ENCODE measurements around the gene SLC4A2. TPM values are rescaled to one million over a fixed set of nuclear protein-coding genes. Genes with fewer than 3 reads are reported as not detected.
"Not testable (repeated sequence)": the region's sequence is repeated elsewhere in the genome, so short reads cannot be mapped to it uniquely, and the experiment has no call there.

Gene SLC4A2
- 55.9 TPM for polyA plus RNA-seq (ENCODE audit: insufficient read length)

- peak; percentile 52 for DNase-seq (ENCODE audit: low read depth)
Observed at GRCh38 chr7:151059367-151060112, at the start of gene SLC4A2. Gene SLC4A2 (plus strand): TSS chr7:151059589. CDS start chr7:151061988, 2,399 bp downstream.

DNA sequence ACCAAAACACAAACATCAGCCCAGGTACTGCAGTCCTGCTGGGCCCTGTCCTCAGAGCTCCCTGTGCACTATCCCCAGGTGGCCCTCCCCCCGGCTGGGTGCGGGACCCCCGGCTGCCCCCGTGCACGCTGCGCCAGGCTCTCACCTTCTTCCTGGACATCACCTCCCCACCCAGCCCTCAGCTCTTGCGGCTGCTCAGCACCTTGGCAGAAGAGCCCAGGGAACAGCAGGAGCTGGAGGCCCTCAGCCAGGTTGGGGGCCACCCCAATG, 49.4 kb upstream of the SLC4A2 start:
- DNase-seq (ENCODE audit: low read depth), result no peak

GRCh38 chr7:151010307-151011096, 48.9 kb upstream of the SLC4A2 start:
- no peak for DNase-seq (ENCODE audit: low read depth)

DNA sequence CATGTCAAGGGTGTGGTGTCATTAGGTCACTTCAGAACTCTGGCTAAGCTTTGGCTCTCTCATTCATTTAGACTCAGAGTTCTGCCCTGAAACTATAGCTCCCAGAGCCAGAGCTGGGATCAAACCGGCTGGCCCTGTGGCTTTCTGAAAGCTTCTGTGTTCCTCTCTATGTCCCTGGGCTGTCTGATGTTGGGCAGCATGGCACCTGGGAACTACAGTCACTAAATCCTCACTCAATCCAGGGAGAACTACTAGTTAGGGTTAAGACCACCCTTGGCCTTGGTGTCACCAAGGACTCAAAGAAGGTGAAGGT, 48.3 kb upstream of the SLC4A2 start:
- DNase-seq (ENCODE audit: low read depth), result no peak

- not testable (repeated sequence) for DNase-seq (ENCODE audit: low read depth)
Observed at GRCh38 chr7:151011616-151012015, 47.8 kb upstream of the SLC4A2 start.

DNA sequence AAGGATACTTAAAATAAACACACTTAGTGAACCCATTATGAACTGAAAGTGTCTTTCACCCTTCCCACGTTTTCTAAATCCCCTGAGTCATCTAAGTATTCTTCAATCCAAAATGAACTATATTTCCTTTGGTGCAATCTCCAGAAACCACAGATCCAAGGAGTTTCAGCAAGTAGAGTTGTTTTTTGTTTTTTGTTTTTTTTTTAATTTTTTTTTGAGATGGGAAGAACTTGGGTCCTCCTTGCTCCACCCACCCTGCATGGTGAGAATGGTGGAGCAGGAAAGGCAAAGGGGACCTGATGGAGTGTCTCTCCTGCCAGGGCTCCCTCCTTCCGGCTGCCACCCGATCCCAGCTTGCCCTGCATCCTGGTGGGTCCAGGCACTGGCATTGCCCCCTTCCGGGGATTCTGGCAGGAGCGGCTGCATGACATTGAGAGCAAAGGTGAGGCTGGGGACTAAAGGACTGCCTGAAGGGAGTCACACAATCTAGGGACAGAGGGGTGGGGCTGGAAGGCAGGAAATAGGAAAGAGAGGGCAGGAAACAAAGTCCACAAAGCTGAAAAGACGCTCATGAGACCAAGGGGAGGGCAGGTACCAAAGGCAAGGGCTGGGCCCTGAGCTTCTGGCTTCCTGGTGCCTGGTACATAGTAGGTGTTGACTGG, 47.2 kb upstream of the SLC4A2 start:
- DNase-seq (ENCODE audit: low read depth), result no peak

- DNase-seq (ENCODE audit: low read depth), result no peak
Observed at GRCh38 chr7:151012911-151013347, 46.5 kb upstream of the SLC4A2 start.

DNA sequence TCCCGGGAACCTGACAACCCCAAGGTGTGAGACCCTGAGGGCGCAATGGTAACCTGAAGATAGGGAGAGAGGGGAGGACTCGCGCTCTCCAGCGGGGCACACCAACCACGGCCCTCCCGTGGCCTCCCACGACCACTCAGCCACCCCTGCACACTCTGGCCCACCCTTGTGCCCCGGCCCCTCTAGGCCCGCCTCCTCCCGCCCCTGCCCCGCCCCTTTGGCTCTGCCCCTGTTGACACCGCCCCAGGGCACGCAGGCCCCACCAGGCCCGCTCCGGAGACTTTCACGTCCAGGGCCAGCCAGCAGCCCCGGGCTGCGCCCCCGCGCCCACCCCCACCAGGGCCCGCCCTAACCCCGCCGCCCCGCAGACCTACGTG, 46.0 kb upstream of the SLC4A2 start:
- DNase-seq (ENCODE audit: low read depth), result no peak

GRCh38 chr7:151013733-151014497, 45.5 kb upstream of the SLC4A2 start:
- DNase-seq (ENCODE audit: low read depth), result peak; percentile 54

DNA sequence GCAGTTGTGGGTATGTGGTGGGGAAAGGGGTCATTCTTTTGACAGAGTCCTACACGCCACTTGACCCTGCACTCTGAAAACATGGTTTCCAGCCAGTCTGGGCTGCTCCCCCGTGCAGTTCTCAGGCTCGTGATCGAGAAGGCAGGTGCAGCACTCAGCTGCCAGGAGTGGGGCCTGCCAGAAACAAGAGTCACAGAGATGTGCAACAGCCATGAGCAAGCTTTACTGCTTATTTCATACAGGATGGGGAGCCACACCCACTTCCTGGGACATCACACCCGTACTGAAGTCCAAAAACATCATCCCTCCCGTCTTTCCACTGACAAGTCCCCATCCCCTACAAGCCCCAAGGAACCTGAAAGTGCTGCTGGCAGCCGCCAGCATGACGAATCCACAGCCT, 44.4 kb upstream of the SLC4A2 start:
- no peak for DNase-seq (ENCODE audit: low read depth)

GRCh38 chr7:151015967-151016366, 43.4 kb upstream of the SLC4A2 start:
- no peak for DNase-seq (ENCODE audit: low read depth)

DNA sequence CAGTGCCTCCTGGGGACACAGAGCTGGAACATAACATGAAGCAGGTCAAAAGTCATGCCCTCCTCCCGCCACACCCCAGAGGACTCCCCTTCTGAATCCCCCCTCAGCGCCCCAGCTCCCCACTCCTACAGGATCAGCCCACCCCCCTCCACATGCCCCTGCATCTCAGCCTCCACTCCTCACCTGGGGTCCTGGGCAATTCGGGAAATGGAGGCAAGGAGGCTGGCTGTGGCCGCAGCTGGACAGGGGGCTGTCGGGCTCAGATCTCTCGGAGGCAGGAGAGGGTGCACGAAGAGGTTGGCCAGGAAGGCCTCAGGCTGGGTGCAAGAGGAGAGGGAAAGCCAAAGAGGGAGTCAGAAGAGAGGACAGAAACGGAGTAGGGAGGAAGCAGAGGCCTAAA, 42.9 kb upstream of the SLC4A2 start:
- DNase-seq (ENCODE audit: low read depth), result no peak

DNA sequence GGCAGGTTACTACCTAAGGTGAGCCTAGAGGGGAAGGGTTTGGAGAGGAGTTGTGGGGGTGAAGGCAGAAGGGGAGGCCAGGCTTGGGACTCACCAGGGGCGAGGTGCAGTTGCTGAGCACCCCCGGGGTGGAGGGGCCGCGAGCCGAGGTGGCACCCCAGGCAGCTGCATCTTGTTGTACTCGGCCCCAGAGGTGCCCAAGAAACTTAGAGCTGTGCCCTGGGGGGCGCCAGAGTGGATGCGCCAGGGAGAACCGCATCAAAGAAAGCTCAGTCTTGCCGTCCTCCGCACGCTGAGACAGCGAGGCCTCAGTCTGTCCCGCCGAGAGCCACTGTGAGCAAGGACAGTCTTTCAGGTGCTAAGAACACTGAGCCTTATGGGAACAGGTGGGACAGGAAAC, 42.4 kb upstream of the SLC4A2 start:
- no peak for DNase-seq (ENCODE audit: low read depth)

GRCh38 chr7:151017370-151017952, 41.9 kb upstream of the SLC4A2 start:
- no peak for DNase-seq (ENCODE audit: low read depth)

DNA sequence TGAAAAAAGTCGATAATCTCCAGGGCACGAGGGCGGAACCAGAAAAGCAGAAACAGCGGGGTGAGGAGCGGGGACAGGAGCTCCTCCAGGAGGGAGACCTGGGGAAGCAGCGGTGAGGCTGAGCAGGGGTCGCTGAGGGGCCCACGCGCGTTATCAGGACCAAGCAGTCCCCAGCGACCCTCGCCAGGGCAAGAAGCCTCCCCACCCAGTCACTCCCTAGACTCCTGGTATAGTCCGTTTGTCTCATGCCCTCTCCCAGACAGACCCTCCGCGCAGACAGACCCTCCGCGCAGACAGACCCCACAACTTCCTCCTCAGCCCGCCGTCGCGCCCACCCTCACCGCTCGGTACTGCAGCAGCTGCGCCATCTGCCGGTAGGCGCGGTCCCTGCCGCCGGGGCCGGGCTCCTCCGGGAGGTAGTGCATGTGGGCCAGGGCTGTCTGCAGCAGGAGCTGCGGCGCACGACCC, 41.4 kb upstream of the SLC4A2 start:
- no peak for DNase-seq (ENCODE audit: low read depth)

DNA sequence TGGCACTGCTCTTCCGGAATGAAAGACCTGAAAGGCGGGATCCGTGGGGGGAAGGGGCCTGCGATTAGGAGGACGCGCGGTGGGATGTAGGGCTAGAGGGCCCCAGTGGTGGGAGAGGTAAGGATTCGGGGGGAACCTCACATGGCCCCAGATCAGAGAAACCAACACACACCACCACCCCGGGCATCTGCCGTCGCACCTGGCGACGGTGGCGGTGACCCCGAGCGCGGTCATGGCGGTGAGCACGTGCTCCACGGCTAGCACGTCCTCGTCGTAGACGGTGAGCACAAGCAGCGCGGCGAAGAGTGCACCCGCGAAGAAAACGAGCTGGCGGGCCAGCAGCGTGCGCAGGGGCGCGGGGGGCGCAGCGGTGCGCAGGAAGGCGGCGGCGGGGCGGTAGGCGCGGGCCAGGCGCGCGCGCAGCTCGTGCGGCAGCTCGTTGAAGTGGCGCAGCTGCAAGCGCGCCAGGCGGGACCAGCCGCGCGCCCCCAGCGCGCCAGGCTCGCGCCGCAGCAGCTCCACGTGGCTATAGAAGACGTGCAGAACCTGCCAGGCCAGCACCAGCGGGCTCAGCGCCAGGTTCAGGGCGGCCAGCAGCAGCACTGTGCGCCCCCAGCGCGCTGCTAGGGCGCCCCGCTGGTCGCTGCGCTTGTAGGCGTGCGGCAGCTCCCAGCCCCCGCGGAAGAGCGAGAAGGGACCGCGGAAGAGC, 40.8 kb upstream of the SLC4A2 start:
- no peak for DNase-seq (ENCODE audit: low read depth)

DNA sequence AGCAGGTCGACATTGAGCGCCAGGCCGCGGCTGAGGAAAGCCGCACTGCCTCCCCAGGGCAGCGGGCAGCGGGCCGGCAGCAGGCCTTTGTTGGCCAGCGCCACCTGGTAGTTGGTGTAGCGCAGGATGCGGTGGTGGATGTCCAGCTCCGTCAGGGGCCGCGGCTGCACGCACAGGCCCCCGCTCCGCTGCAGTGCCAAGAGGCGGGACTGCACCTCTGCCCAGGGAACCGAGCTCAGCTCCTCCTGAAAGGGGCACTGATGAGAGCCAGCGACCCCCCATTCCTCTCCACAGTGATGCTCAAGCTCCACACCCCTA, 40.3 kb upstream of the SLC4A2 start:
- no peak for DNase-seq (ENCODE audit: low read depth)

GRCh38 chr7:151020231-151020630, 39.2 kb upstream of the SLC4A2 start:
- DNase-seq (ENCODE audit: low read depth), result no peak

DNA sequence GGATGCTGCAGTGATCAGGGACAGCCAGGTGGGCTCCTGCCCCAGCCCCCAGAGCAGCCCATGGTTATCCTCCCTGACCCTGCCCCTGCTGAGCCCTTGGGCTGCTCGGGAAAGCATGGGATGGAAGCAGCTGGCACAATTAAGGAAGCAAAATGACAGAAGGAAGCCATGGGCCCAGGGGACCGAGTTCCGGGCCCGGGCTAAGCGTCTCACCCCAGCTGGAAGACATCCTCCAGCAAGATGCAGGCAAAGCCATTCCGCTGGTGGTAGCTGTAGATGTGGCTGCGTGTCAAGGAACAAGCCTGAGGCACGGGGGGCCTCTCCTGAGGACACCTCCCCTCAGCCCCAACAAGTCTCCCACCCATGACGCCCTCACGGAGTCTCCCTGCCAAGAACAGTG, 36.2 kb upstream of the SLC4A2 start:
- no peak for DNase-seq (ENCODE audit: low read depth)

DNA sequence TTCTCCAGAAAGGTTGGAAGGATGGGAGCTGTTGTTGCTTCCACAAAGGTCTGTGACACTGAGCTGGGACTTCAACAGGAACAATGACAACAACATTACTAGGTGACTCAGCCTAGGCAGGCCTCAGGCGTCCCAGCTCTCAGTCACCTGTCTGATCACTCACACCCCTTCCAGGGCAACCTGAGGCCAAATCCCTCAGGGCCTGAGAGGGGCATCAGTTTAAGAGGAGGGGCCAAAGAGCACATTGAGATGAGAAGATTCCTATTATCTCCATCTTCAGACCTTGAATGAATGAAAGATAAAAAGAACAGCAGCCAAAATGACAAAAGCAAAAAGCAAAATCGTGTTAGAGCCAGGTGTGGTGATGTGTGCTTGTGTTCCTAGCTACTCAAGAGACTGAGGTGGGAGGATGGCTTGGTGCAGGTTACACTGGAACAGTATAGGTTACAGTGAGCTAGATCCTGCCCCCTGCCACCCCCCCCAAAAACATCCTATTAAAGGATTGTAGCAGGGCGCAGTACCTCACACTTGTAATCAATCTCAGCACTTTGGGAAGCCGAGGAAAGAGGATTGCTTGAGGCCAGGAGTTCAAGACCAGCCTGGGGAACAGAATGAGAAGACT, 34.8 kb upstream of the SLC4A2 start, which contains the start of gene ATG9B:
Gene ATG9B, minus strand, starts transcription at position 60 of the 622 bp plus-strand sequence. CDS start 71 bp downstream, outside the sequence.
- no peak for DNase-seq (ENCODE audit: low read depth)

Measured in forelimb muscle (tissue), 1 donor.